ENCODE measurements around the gene EEF2K. TPM values are rescaled to one million over a fixed set of nuclear protein-coding genes. Genes with fewer than 3 reads are reported as not detected.
A peak's percentile ranks its signal among the peaks of the same experiment; 100 is the strongest.

The EEF2K gene
- total RNA-seq, 5 donors from 2014 or later (not counting 1 experiment from before 2014, with no cell fraction given): 15.5 to 21.5 (median 21.0) TPM

DNA sequence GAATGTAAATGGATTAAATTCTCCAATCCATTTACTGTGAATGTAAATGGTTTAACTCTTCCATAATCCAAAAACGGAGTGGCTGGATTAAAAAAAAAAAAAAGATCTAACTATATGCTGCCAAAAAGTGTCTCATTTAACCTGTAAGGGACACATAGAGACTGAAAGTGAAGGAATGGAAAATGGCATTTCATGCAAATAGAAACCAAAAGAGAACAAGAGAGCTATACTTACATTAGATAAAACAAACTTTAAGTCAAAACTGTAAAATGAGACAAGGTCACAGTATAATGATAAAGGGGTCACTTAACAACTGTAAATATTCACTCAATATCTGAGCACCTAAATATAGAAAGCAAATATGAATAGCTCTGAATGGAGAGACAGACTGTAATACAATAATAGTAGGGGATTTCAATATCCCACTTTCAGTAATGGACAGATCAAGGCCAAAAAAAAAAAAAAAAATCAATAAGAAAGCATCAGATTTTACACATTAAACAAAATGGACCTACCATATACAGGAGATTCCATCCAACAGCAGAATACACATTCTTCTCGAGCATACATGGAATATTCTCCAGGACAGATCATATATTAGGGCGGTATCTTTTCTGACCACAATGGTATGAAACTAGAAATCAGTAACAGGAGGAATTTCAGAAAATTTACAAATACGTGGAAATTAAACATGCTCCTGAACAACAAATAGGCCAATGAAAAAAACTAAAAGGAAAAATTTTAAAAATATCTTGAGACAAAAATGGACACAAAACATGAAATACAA lies 132.0 kb downstream of the EEF2K start:
- H3K9me3 ChIP-seq: no peaks in the 10 kb centered on the region
- no CpG with 5 or more reads among the region's 4 CpGs for WGBS (ENCODE audit: insufficient coverage)
- ATAC-seq (replicated peaks in 1 of 4) (no peak), DNase-seq (no peak)
- Mint-ChIP-seq H3K9me3 (peaks cover 22 to 30% (median 23%) of the 10 kb centered on the region in 3 donors), H3K27me3 (no peaks in the 10 kb centered on the region), H3K36me3 (peaks cover 90% of the 10 kb centered on the region), H3K27ac (peak overlapping the region in 1 of 2 donors; percentile 65), H3K4me1 (peaks cover 15 to 60% (median 42%) of the 10 kb centered on the region in 3 donors), H3K4me3 (peak overlapping the region in 1 of 3 donors; percentile 10)
- POLR2A ChIA-PET: interaction anchor here in 1 of 2 donors (0.8 to 1.3 kb wide), 2 partner anchors 8 to 10 kb away, joined by 3 to 7 read pairs; no protein-coding TSS in a partner anchor
- no peaks in the 10 kb centered on the region for H3K27me3 ChIP-seq (replicated peaks in 1 of 2; ENCODE audit: control insufficient read depth in 2 of 2, extremely low read depth in 1 of 2, insufficient read depth in 2 of 2, low read length in 1 of 2)
- no peak overlapping the region for H3K27ac ChIP-seq (ENCODE audit: low read length)
- CTCF ChIA-PET: interaction anchor here in 1 of 2 donors (1.1 to 2.6 kb wide), 2 partner anchors 17 to 19 kb away, joined by 3 to 6 read pairs; no protein-coding TSS in a partner anchor
- H3K36me3 ChIP-seq (ENCODE audit: control insufficient read depth in 2 of 2, extremely low read depth in 1 of 2, insufficient read depth in 1 of 2, low read length in 1 of 2): peaks cover 6 to 35% of the 10 kb centered on the region in 2 donors
- H3K4me1 ChIP-seq (ENCODE audit: control insufficient read depth in 1 of 2, extremely low read depth in 1 of 2, insufficient read depth in 2 of 2, low read length in 2 of 2): no peaks in the 10 kb centered on the region
- H3K4me3 ChIP-seq (ENCODE audit: control insufficient read depth in 1 of 2, extremely low read depth in 1 of 2, low read length in 1 of 2): no peak overlapping the region

Other genes starting within 250 kb of the EEF2K start
- gene PDZD9, start 205.2 kb upstream of the EEF2K start, total RNA-seq: not detected
- 10 to 100 TPM in 4 of 5 donors, 1 to 10 TPM in 1; 9.8 to 18.6 (median 17.3) TPM for gene MOSMO, start 198.2 kb upstream of the EEF2K start, total RNA-seq
- gene VWA3A, start 113.7 kb upstream of the EEF2K start, total RNA-seq: under 1 TPM; 0.10 to 0.50 (median 0.32) TPM
- 1 to 10 TPM in 2 of 5 donors, under 1 TPM in 3; 0.28 to 2.9 (median 0.39) TPM for gene SDR42E2, start 43.8 kb upstream of the EEF2K start, total RNA-seq
- gene POLR3E, start 91.1 kb downstream of the EEF2K start, total RNA-seq: 100 to 1,000 TPM in 2 of 5 donors, 10 to 100 TPM in 3; 79.3 to 174 (median 99.7) TPM
- gene CDR2, start 168.3 kb downstream of the EEF2K start, total RNA-seq: 10 to 100 TPM; 58.7 to 97.5 (median 72.6) TPM